Measurements from ENCODE around the gene FUT1. TPM values are rescaled to one million over a fixed set of nuclear protein-coding genes. Genes with fewer than 3 reads are reported as not detected.

The FUT1 gene
- total RNA-seq, 1 experiment from 2014 or later, result 0.06 TPM

GRCh38 chr19:48756686-48757085, 4.2 kb upstream of the FUT1 start:
- peaks cover 3% of the 10 kb centered on the region for H3K27me3 ChIP-seq (replicated peaks; ENCODE audit: insufficient read depth, low read depth, low read length, poor library complexity)
- H3K27ac ChIP-seq (ENCODE audit: low read depth, low read length, poor library complexity, severe bottlenecking), result no peak overlapping the region
- no peaks in the 10 kb centered on the region for H3K36me3 ChIP-seq (ENCODE audit: insufficient read depth, low read length, poor library complexity, severe bottlenecking)
- intact Hi-C loops (cut with micrococcal nuclease; ENCODE audit: unreplicated experiment), result no loop called here
- no peak for DNase-seq (ENCODE audit: low spot score)
- ChIA-PET CTCF (interaction anchor here (0.5 kb wide), 1 partner anchor 675 kb away, joined by 4 read pairs; no protein-coding TSS in a partner anchor), POLR2A (ENCODE audit: low non-redundant PET) (no interaction called here)
- no peak overlapping the region for H3K4me3 ChIP-seq (ENCODE audit: low read depth, low read length, poor library complexity, severe bottlenecking)
- H3K9me3 ChIP-seq (ENCODE audit: low read depth, low read length, poor library complexity, severe bottlenecking), result no peaks in the 10 kb centered on the region
- no peaks in the 10 kb centered on the region for H3K4me1 ChIP-seq (ENCODE audit: insufficient read depth, low read length, poor library complexity, severe bottlenecking)
- TF ChIP-seq CTCF (conservative IDR thresholded peaks at IDR 0.05; ENCODE audit: low read depth, low read length), result no peak
- no peak for TF ChIP-seq EZH2 (IDR thresholded peaks at IDR 0.05; ENCODE audit: borderline replicate concordance, low read depth, low read length, poor library complexity, severe bottlenecking)
- no TSS peak for BruUV-seq (replicated peaks)

GRCh38 chr19:48756212-48756611, 3.8 kb upstream of the FUT1 start:
- no peak overlapping the region for H3K4me3 ChIP-seq (ENCODE audit: low read depth, low read length, poor library complexity, severe bottlenecking)
- DNase-seq (ENCODE audit: low spot score), result no peak
- no peaks in the 10 kb centered on the region for H3K9me3 ChIP-seq (ENCODE audit: low read depth, low read length, poor library complexity, severe bottlenecking)
- POLR2A ChIA-PET (ENCODE audit: low non-redundant PET), result no interaction called here
- H3K4me1 ChIP-seq (ENCODE audit: insufficient read depth, low read length, poor library complexity, severe bottlenecking), result no peaks in the 10 kb centered on the region
- no TSS peak for BruUV-seq (replicated peaks)
- TF ChIP-seq EZH2 (IDR thresholded peaks at IDR 0.05; ENCODE audit: borderline replicate concordance, low read depth, low read length, poor library complexity, severe bottlenecking), result no peak
- no peak for TF ChIP-seq CTCF (conservative IDR thresholded peaks at IDR 0.05; ENCODE audit: low read depth, low read length)
- H3K36me3 ChIP-seq (ENCODE audit: insufficient read depth, low read length, poor library complexity, severe bottlenecking), result no peaks in the 10 kb centered on the region
- peaks cover 3% of the 10 kb centered on the region for H3K27me3 ChIP-seq (replicated peaks; ENCODE audit: insufficient read depth, low read depth, low read length, poor library complexity)
- intact Hi-C loops (cut with micrococcal nuclease; ENCODE audit: unreplicated experiment), result no loop called here
- CTCF ChIA-PET, result interaction anchor here (0.5 kb wide), 1 partner anchor 676 kb away, joined by 4 read pairs; no protein-coding TSS in a partner anchor
- H3K27ac ChIP-seq (ENCODE audit: low read depth, low read length, poor library complexity, severe bottlenecking), result no peak overlapping the region

- BruUV-seq (replicated peaks), result no TSS peak
- POLR2A ChIA-PET (ENCODE audit: low non-redundant PET), result no interaction called here
- no peak overlapping the region for H3K4me3 ChIP-seq (ENCODE audit: low read depth, low read length, poor library complexity, severe bottlenecking)
These were observed 3.3 kb upstream of the FUT1 start for GRCh38 chr19:48755787-48756186.

More at GRCh38 chr19:48755787-48756186, 3.3 kb upstream of the FUT1 start:
- CTCF ChIA-PET, result no interaction called here
- peaks cover 3% of the 10 kb centered on the region for H3K27me3 ChIP-seq (replicated peaks; ENCODE audit: insufficient read depth, low read depth, low read length, poor library complexity)
- TF ChIP-seq EZH2 (IDR thresholded peaks at IDR 0.05; ENCODE audit: borderline replicate concordance, low read depth, low read length, poor library complexity, severe bottlenecking) (no peak), CTCF (conservative IDR thresholded peaks at IDR 0.05; ENCODE audit: low read depth, low read length) (no peak)
- H3K9me3 ChIP-seq (ENCODE audit: low read depth, low read length, poor library complexity, severe bottlenecking), result no peaks in the 10 kb centered on the region
- intact Hi-C loops (cut with micrococcal nuclease; ENCODE audit: unreplicated experiment), result no loop called here
- no peaks in the 10 kb centered on the region for H3K36me3 ChIP-seq (ENCODE audit: insufficient read depth, low read length, poor library complexity, severe bottlenecking)
- H3K27ac ChIP-seq (ENCODE audit: low read depth, low read length, poor library complexity, severe bottlenecking), result peak overlapping the region; percentile 37
- no peak for DNase-seq (ENCODE audit: low spot score)
- no peaks in the 10 kb centered on the region for H3K4me1 ChIP-seq (ENCODE audit: insufficient read depth, low read length, poor library complexity, severe bottlenecking)

All from A673 (cell line).